Urinary bladder (tissue), 4 donors: Measurements from ENCODE around the gene RIN3. TPM values are rescaled to one million over a fixed set of nuclear protein-coding genes. Genes with fewer than 3 reads are reported as not detected.

Experiments
- DNase-seq: peaks from one replicate; pipeline ENCODE4 v3.0.0-alpha.2; 2015; ENCODE audit errors: extremely low spot score
- H3K27ac ChIP-seq: one replicate; pipeline ENCODE4 v1.5.1; 2013; ENCODE audit warnings: low read depth, mild to moderate bottlenecking, moderate library complexity
- H3K36me3 ChIP-seq: one replicate; pipeline ENCODE4 v1.6.1; 2013; ENCODE audit warnings: mild to moderate bottlenecking, moderate library complexity; ENCODE audit not compliant: insufficient read depth
- H3K4me1 ChIP-seq: one replicate; pipeline ENCODE4 v1.6.1; 2013; ENCODE audit warnings: mild to moderate bottlenecking, moderate library complexity; ENCODE audit not compliant: insufficient read depth
- H3K4me3 ChIP-seq: one replicate; pipeline ENCODE4 v1.5.1; 2013; ENCODE audit warnings: low read depth, low read length
- WGBS: extraction: QIAGEN DNeasy Blood & Tissue Kit; methylation state at CpG from one replicate; pipeline ENCODE4 v1.1.7; 2013; 5-methylcytosine and 5-hydroxymethylcytosine counted together
- polyA plus RNA-seq: library from polyadenylated mRNA; stranded (reverse); fragments of 200-250 nt; gene quantifications from one replicate; pipeline ENCODE4 v1.2.3, GENCODE V29; 2013
- total RNA-seq: library from RNA; depleted of rRNA; stranded (reverse); fragments of >200 nt; gene quantifications from one replicate; pipeline ENCODE4 v1.2.3, GENCODE V29; 2014
- donor health status: healthy with polysubstance abuse.
- donor health status: healthy.

Gene RIN3
- total and polyA plus RNA-seq, 2 donors = 9.1 to 21.7 TPM

DNA sequence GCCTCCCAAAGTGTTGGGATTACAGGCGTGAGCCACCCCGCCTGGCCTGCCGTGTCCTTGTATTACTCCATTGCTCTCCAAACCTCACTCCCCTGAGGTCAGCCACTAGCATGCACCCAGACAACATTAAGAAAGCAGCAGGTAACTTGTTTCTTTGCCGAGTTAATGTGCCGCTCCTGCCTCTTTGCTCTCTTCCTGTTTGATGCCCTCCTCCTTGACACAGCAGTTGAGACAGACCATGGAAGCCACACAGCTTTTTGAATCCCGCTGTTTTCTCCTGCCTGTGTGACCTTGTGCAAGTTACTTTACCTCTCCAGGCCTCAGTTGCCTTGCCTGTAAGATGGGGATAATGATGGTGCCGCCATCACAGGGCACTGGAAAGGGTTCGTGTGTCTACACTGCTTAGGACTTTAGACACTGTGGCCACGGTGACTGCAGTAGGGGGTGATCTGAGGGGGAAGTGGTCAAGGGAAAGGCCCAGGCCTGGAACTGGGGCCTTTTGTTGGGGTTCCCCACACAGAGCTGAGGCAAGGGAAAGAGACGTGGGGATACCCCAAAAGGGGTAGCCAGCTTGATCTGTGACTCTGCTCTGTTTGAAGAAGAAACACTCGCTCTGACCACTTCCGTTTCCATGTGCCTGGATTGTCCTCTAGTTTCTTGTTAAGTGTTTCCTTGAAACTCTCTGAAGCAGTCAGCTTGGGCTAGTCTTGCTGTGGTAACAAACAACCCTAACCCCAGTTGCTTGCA, 69.3 kb downstream of the RIN3 start:
- H3K27ac ChIP-seq = no peak overlapping the region
- no peak for DNase-seq
- 95% methylated on average over 12 of the region's 12 CpGs for WGBS
- H3K4me1 ChIP-seq = no peaks in the 10 kb centered on the region
- no peaks in the 10 kb centered on the region for H3K36me3 ChIP-seq
- H3K4me3 ChIP-seq = no peak overlapping the region

DNA sequence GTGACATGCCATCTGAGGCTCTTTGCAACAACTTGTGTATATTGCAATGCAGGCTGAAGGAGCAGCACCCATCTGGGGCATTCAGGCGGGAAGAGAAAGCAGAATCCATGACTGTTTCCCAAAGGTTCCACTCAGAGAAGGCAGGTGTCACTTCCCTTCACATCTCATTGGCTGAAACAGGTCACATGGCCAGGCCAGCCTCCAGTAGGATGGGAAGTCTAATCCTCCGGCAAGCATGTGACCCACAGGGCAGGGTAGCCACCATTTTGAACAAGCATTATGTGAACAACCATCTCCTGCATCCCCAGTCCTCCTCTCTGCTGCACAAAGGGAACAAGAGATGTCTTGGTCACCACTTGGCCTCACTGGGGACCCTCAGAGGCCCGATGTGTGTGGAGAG, 70.6 kb downstream of the RIN3 start:
- WGBS = 94% methylated on average over 3 of the region's 3 CpGs
- H3K27ac ChIP-seq = no peak overlapping the region
- no peak for DNase-seq

DNA sequence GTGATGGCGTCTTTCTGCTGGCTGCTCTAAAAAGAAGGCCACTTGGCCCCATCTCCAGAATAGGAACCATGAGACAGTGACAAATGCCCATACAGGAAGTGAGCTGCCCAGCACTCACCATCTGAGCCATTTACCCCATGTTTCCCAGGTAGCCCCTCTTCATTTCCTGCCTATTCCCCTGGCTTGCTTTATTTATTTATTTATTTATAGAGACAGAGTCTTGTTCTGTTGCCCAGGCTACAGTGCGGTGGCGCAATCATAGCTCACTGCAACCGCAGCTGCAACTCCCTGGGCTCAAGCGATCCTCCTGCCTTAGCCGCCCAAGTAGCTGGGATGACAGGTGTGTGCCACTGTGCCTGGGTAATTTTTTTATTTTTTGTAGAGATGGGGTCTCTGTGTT, 71.2 kb downstream of the RIN3 start:
- Histone ChIP-seq H3K4me1 (no peaks in the 10 kb centered on the region), H3K27ac (no peak overlapping the region), H3K36me3 (no peaks in the 10 kb centered on the region)

More for the DNA sequence above, 70.6 kb downstream of the RIN3 start:
- Histone ChIP-seq H3K36me3 (no peaks in the 10 kb centered on the region), H3K4me1 (no peaks in the 10 kb centered on the region), H3K4me3 (no peak overlapping the region)

DNA sequence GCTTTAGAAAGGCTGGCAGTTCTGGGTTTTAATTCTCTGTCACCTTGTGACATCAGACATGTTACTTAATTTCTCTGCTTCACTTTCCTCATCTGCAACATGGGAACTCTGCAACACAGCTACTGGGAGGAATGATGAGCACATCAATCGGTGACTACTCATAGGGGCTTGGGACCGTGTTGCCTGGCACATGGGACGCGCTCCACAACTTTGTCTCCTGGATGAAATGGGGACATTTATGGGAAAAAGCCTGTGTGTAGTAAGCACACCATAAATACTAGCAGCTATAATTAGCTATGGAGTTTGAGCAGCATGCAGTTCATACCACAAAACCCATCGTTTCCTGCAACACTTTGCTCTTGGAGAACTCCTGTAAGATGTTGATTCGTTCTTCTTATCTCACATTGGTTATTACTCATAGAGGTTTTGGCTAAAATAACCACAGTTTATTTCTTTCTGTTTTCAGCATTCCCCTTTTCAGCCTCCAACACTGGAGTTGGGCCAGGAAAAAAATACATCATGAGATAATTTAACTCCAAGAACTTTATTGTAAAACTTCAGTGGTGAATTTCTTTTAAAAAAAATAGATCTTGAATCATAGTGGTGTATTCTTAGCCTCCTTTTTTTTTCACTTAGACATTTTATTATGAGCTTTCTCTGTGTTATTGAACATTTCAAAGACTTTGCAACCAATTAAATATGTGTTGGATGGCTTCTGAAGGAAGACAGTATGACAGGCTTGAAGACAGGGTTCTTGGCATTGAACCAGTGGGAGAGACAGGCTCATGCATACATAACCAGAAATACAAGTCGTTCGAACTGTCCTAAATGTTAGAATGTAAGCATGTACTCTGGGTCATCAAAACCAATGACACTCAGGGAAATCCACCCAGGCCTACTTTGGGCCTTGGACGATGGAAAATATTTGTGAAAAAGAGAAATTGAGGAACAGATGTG, 72.7 kb downstream of the RIN3 start:
- DNase-seq = peak; percentile 72
- Histone ChIP-seq H3K27ac (peak overlapping the region; percentile 43), H3K4me1 (no peaks in the 10 kb centered on the region), H3K4me3 (no peak overlapping the region), H3K36me3 (no peaks in the 10 kb centered on the region)
- 17% methylated on average over 9 of the region's 9 CpGs for WGBS

More for the DNA sequence above, 71.2 kb downstream of the RIN3 start:
- no peak for DNase-seq
- H3K4me3 ChIP-seq = no peak overlapping the region
- 95% methylated on average over 6 of the region's 6 CpGs for WGBS

- 80% methylated on average over 7 of the region's 7 CpGs for WGBS
- no peak overlapping the region for H3K4me3 ChIP-seq
- no peak for DNase-seq
- peak overlapping the region; percentile 43 for H3K27ac ChIP-seq
- H3K4me1 ChIP-seq = no peaks in the 10 kb centered on the region
- H3K36me3 ChIP-seq = no peaks in the 10 kb centered on the region
Observed at GRCh38 chr14:92586963-92587699, 73.5 kb downstream of the RIN3 start.

DNA sequence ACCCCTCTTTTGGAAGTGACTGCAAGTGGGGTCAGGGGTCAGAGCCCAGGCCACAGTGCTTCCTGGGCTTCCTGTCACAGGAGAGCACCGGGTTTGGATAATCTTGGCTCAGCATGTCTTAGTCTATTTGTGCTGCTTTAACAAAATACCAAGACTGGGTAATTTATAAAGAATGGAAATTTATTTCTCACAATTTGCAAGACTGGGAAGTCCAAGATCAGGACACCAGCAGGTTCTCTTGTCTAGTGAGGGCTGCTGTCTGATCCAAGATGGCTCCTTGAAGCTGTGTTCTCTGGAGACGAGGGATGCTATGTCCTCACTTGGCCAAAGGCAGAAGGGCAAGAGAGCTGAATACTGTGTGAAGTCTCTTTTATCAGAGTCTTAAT, 74.1 kb downstream of the RIN3 start:
- no peak for DNase-seq

GRCh38 chr14:92589213-92589852, 75.8 kb downstream of the RIN3 start:
- no peaks in the 10 kb centered on the region for H3K4me1 ChIP-seq
- H3K36me3 ChIP-seq = no peaks in the 10 kb centered on the region
- no peak for DNase-seq
- H3K4me3 ChIP-seq = no peak overlapping the region
- H3K27ac ChIP-seq = no peak overlapping the region
- WGBS = 71% methylated on average over 5 of the region's 5 CpGs

More for the DNA sequence above, 74.1 kb downstream of the RIN3 start:
- 84% methylated on average over 2 of the region's 2 CpGs for WGBS
- no peak overlapping the region for H3K4me3 ChIP-seq
- H3K27ac ChIP-seq = no peak overlapping the region
- H3K36me3 ChIP-seq = no peaks in the 10 kb centered on the region
- H3K4me1 ChIP-seq = no peaks in the 10 kb centered on the region

- H3K4me3 ChIP-seq = no peak overlapping the region
- H3K27ac ChIP-seq = no peak overlapping the region
- 75% methylated on average over 2 of the region's 2 CpGs for WGBS
- DNase-seq = no peak
- no peaks in the 10 kb centered on the region for H3K36me3 ChIP-seq
- no peaks in the 10 kb centered on the region for H3K4me1 ChIP-seq
Observed at GRCh38 chr14:92590176-92590575, 76.6 kb downstream of the RIN3 start.

- Histone ChIP-seq H3K36me3 (no peaks in the 10 kb centered on the region), H3K4me3 (no peak overlapping the region), H3K4me1 (no peaks in the 10 kb centered on the region), H3K27ac (no peak overlapping the region)
- no peak for DNase-seq
- 26% methylated on average over 2 of the region's 2 CpGs for whole genome bisulfite sequencing
Observed at GRCh38 chr14:92590941-92591340, 77.4 kb downstream of the RIN3 start.

DNA sequence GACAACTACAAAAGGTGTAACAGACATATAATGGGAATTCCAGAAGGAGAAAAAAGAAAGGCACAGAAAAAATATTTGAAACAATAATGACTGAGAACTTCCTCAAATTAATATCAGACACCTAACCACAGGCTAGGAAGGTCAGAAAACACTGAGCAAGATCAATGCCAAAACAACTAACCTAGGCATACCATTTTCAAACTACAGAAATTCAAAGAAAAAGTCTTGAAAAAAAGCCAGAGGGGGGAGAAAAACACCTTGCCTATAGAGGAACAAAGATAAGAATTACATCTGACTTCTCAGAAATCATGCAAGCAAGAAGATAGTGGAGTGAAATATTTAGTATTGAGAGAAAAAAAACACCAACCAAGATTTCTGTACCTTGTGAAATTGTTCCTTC, 77.8 kb downstream of the RIN3 start:
- DNase-seq = no peak
- no peaks in the 10 kb centered on the region for H3K36me3 ChIP-seq
- H3K4me3 ChIP-seq = no peak overlapping the region
- H3K27ac ChIP-seq = no peak overlapping the region
- no peaks in the 10 kb centered on the region for H3K4me1 ChIP-seq

DNA sequence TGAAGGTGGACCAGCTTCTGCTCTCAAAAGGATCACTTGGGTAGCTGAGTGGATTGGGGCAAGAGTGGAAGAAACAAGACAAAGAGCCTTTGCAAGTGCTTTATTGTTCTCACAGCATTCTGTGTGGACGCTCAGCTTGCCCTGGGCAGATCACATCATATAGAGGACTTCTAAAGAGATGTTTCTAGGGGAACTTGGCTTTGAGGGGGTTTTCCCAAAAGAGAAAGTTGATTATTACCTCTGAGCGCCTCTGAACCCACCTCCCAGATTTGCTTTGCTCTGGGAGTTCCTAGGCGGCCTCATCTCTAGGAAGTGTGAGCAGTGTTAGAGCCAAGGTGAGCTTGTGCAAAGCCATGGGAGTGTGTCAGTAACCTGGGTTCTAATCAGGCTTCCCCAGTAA, 81.7 kb downstream of the RIN3 start:
- WGBS = 98% methylated on average over 3 of the region's 3 CpGs
- Histone ChIP-seq H3K4me3 (no peak overlapping the region), H3K36me3 (no peaks in the 10 kb centered on the region), H3K4me1 (no peaks in the 10 kb centered on the region), H3K27ac (no peak overlapping the region)
- DNase-seq = no peak

GRCh38 chr14:92596331-92596907, 82.8 kb downstream of the RIN3 start:
- Histone ChIP-seq H3K36me3 (no peaks in the 10 kb centered on the region), H3K27ac (no peak overlapping the region), H3K4me1 (no peaks in the 10 kb centered on the region), H3K4me3 (no peak overlapping the region)
- DNase-seq = no peak
- 82% methylated on average over 9 of the region's 9 CpGs for WGBS
